ENCODE measurements around the gene TRAF3.

Gene TRAF3

GRCh38 chr14:102915292-102916110 is 138.3 kb downstream of the TRAF3 start:
- TF ChIP-seq TSHZ2 (CRISPR knock-in tag; IDR thresholded peaks at IDR 0.05): no peak
- no peak for TF ChIP-seq TCF4 (CRISPR knock-in tag; IDR thresholded peaks at IDR 0.05; ENCODE audit: borderline replicate concordance)
- no peak for ATAC-seq

GRCh38 chr14:102916347-102917055 is 139.3 kb downstream of the TRAF3 start:
- no peak; the same call in 2 of the 3 replicates for ATAC-seq
- TF ChIP-seq GLIS3 (CRISPR knock-in tag; IDR thresholded peaks at IDR 0.05) (no peak), POU6F1 (CRISPR knock-in tag; IDR thresholded peaks at IDR 0.05; ENCODE audit: borderline replicate concordance, low read depth) (no peak), ARNTL (CRISPR knock-in tag; IDR thresholded peaks at IDR 0.05; ENCODE audit: borderline replicate concordance, low read depth) (no peak), OSR1 (CRISPR knock-in tag; IDR thresholded peaks at IDR 0.05) (no peak), ZFP3 (CRISPR knock-in tag; IDR thresholded peaks at IDR 0.05) (no peak), ZNF8 (CRISPR knock-in tag; IDR thresholded peaks at IDR 0.05) (no peak), PPARA (CRISPR knock-in tag; IDR thresholded peaks at IDR 0.05; ENCODE audit: borderline replicate concordance) (no peak), ZC3H10 (CRISPR knock-in tag; IDR thresholded peaks at IDR 0.05) (no peak), ISL1 (CRISPR knock-in tag; IDR thresholded peaks at IDR 0.05) (no peak), SNAI2 (CRISPR knock-in tag; IDR thresholded peaks at IDR 0.05) (no peak), BACH2 (CRISPR knock-in tag; IDR thresholded peaks at IDR 0.05; ENCODE audit: borderline replicate concordance) (no peak), CSDC2 (CRISPR knock-in tag; IDR thresholded peaks at IDR 0.05) (no peak)

GRCh38 chr14:102917056-102917385 is 139.8 kb downstream of the TRAF3 start:
- no peak for TF ChIP-seq TSHZ2 (CRISPR knock-in tag; IDR thresholded peaks at IDR 0.05)
- no peak for TF ChIP-seq ZNF70 (CRISPR knock-in tag; IDR thresholded peaks at IDR 0.05)
- TF ChIP-seq BACH2 (CRISPR knock-in tag; IDR thresholded peaks at IDR 0.05; ENCODE audit: borderline replicate concordance): no peak
- TF ChIP-seq CSDC2 (CRISPR knock-in tag; IDR thresholded peaks at IDR 0.05): no peak
- no peak for TF ChIP-seq SNAI2 (CRISPR knock-in tag; IDR thresholded peaks at IDR 0.05)
- no peak for TF ChIP-seq ZNF8 (CRISPR knock-in tag; IDR thresholded peaks at IDR 0.05)
- no peak for TF ChIP-seq ARNTL (CRISPR knock-in tag; IDR thresholded peaks at IDR 0.05; ENCODE audit: borderline replicate concordance, low read depth)
- TF ChIP-seq ZNF565 (CRISPR knock-in tag; conservative IDR thresholded peaks at IDR 0.05; ENCODE audit: low read depth): no peak
- no peak for TF ChIP-seq GLIS3 (CRISPR knock-in tag; IDR thresholded peaks at IDR 0.05)
- no peak for TF ChIP-seq ZFP30 (CRISPR knock-in tag; IDR thresholded peaks at IDR 0.05)
- no peak for TF ChIP-seq ESRRG (CRISPR knock-in tag; IDR thresholded peaks at IDR 0.05)
- no peak for TF ChIP-seq PATZ1 (CRISPR knock-in tag; IDR thresholded peaks at IDR 0.05; ENCODE audit: borderline replicate concordance)
- no peak for TF ChIP-seq TCF4 (CRISPR knock-in tag; IDR thresholded peaks at IDR 0.05; ENCODE audit: borderline replicate concordance)
- TF ChIP-seq CREB5 (CRISPR knock-in tag; IDR thresholded peaks at IDR 0.05; ENCODE audit: low read depth): no peak
- TF ChIP-seq ISL1 (CRISPR knock-in tag; IDR thresholded peaks at IDR 0.05): no peak
- no peak for TF ChIP-seq TOX (CRISPR knock-in tag; IDR thresholded peaks at IDR 0.05; ENCODE audit: borderline replicate concordance)
- TF ChIP-seq RARB (CRISPR knock-in tag; IDR thresholded peaks at IDR 0.05): no peak
- no peak for TF ChIP-seq POU6F1 (CRISPR knock-in tag; IDR thresholded peaks at IDR 0.05; ENCODE audit: borderline replicate concordance, low read depth)
- no peak for TF ChIP-seq PPARA (CRISPR knock-in tag; IDR thresholded peaks at IDR 0.05; ENCODE audit: borderline replicate concordance)
- no peak for TF ChIP-seq ZFP3 (CRISPR knock-in tag; IDR thresholded peaks at IDR 0.05)
- ATAC-seq: no peak; the same call in 2 of the 3 replicates

Data from SK-N-SH treated with all-trans-retinoic acid at 6 μM for 48 hours (cell line).